Stimulated activated CD8-positive, alpha-beta memory T cell treated with anti-CD3 and anti-CD28 coated beads, Interleukin-12 subunit alpha, Interleukin-12 subunit beta, amount 100 ng/mL, for 24 hours (primary cell): ENCODE results near the gene LEPROT.
"Not testable (repeated sequence)": the region's sequence is repeated elsewhere in the genome, so short reads cannot be mapped to it uniquely, and the experiment has no call there.

Experiments used
- DNase-seq: peaks from one replicate; pipeline ENCODE4 v3.0.0-alpha.2; 2020; ENCODE audit errors: extremely low read depth

Gene LEPROT

GRCh38 chr1:65420590-65421350, at the start of gene LEPROT, which contains the start of gene LEPR:
Gene LEPROT (plus strand): TSS chr1:65420668. CDS start chr1:65420725, 57 bp downstream.
Gene LEPR (plus strand): TSS chr1:65420668. CDS start chr1:65565566, 144,898 bp downstream.
- no peak for DNase-seq

GRCh38 chr1:65371544-65371943, 48.9 kb upstream of the LEPROT start:
- no peak for DNase-seq

- no peak for DNase-seq
Observed at GRCh38 chr1:65372557-65372956, 47.9 kb upstream of the LEPROT start.

GRCh38 chr1:65377496-65378246, 42.8 kb upstream of the LEPROT start:
- no peak for DNase-seq

GRCh38 chr1:65378247-65378946, 42.1 kb upstream of the LEPROT start:
- DNase-seq: no peak

GRCh38 chr1:65384426-65384825, 36.0 kb upstream of the LEPROT start:
- DNase-seq: not testable (repeated sequence)

- DNase-seq: no peak
Observed at GRCh38 chr1:65386439-65386838, 34.0 kb upstream of the LEPROT start.

- no peak for DNase-seq
Observed at GRCh38 chr1:65387821-65388220, 32.6 kb upstream of the LEPROT start.

GRCh38 chr1:65388908-65389695, 31.4 kb upstream of the LEPROT start:
- no peak for DNase-seq

- DNase-seq: no peak
Observed at GRCh38 chr1:65392497-65392896, 28.0 kb upstream of the LEPROT start.

GRCh38 chr1:65393347-65393746, 27.1 kb upstream of the LEPROT start:
- DNase-seq: no peak

GRCh38 chr1:65393928-65394327, 26.5 kb upstream of the LEPROT start:
- DNase-seq: no peak

- DNase-seq: no peak
Observed at GRCh38 chr1:65395887-65396612, 24.4 kb upstream of the LEPROT start.

- no peak for DNase-seq
Observed at GRCh38 chr1:65398083-65398482, 22.4 kb upstream of the LEPROT start.

- no peak for DNase-seq
Observed at GRCh38 chr1:65399003-65399402, 21.5 kb upstream of the LEPROT start.

- no peak for DNase-seq
Observed at GRCh38 chr1:65401612-65402011, 18.9 kb upstream of the LEPROT start.

- no peak for DNase-seq
Observed at GRCh38 chr1:65404941-65405340, 15.5 kb upstream of the LEPROT start.

GRCh38 chr1:65407877-65408276, 12.6 kb upstream of the LEPROT start:
- no peak for DNase-seq

GRCh38 chr1:65409314-65409713, 11.2 kb upstream of the LEPROT start:
- no peak for DNase-seq

- DNase-seq: no peak
Observed at GRCh38 chr1:65409816-65410326, 10.6 kb upstream of the LEPROT start.
